ENCODE results near the gene MCRIP2. TPM values are rescaled to one million over a fixed set of nuclear protein-coding genes. Genes with fewer than 3 reads are reported as not detected.

MCRIP2 gene
- polyA plus RNA-seq, 1 donor from 2014 or later: 29.1 TPM

GRCh38 chr16:678858-679813 lies 37.5 kb downstream of the MCRIP2 start:
- no peak overlapping the region for H2AFZ ChIP-seq (ENCODE audit: low read depth, low read length)

More at GRCh38 chr16:678858-679813, 37.5 kb downstream of the MCRIP2 start:
- no peaks in the 10 kb centered on the region for H3K9me3 ChIP-seq (ENCODE audit: low read length)
- peak overlapping the region; percentile 24 for H3K27ac ChIP-seq (ENCODE audit: low read length)
- no peaks in the 10 kb centered on the region for H3K9me2 ChIP-seq (ENCODE audit: insufficient read depth, low read length)
- peaks cover 20% of the 10 kb centered on the region for H3K79me2 ChIP-seq (replicated peaks; ENCODE audit: insufficient read depth, low read length)
- H3K4me2 ChIP-seq (ENCODE audit: low read length): no peak overlapping the region
- H3K9ac ChIP-seq (ENCODE audit: low read length): peak overlapping the region; percentile 44
- peaks cover 3% of the 10 kb centered on the region for H3K27me3 ChIP-seq (ENCODE audit: insufficient read depth, low read depth, low read length)
- no peaks in the 10 kb centered on the region for H3K36me3 ChIP-seq (ENCODE audit: insufficient read depth, low read length)
- no peaks in the 10 kb centered on the region for H3F3A ChIP-seq (ENCODE audit: insufficient read depth, low read length, poor library complexity, severe bottlenecking)
- peak overlapping the region; percentile 70 for H3K4me3 ChIP-seq (ENCODE audit: low read length)
- TF ChIP-seq RAD21 (conservative IDR thresholded peaks at IDR 0.05) (no peak), SMC3 (conservative IDR thresholded peaks at IDR 0.05; ENCODE audit: poor library complexity) (no peak), REST (IDR thresholded peaks at IDR 0.05; ENCODE audit: borderline replicate concordance) (no peak), CTCF (IDR thresholded peaks at IDR 0.05; ENCODE audit: poor library complexity, severe bottlenecking) (no peak), EZH2 (IDR thresholded peaks at IDR 0.05; ENCODE audit: borderline replicate concordance, insufficient read depth, low read length, poor library complexity, severe bottlenecking) (no peak), MXI1 (conservative IDR thresholded peaks at IDR 0.05; ENCODE audit: poor library complexity, severe bottlenecking) (no peak)
- H4K20me1 ChIP-seq (ENCODE audit: insufficient read depth): peaks cover 6% of the 10 kb centered on the region

All from neural cell (in vitro differentiated cells).